HUDEP-2 (cell line): Measurements from ENCODE around the gene CACNA1I.

Source experiments
- DNase-seq, 76 experiments: peaks; one replicate each; lab custom pipeline; 2025; ENCODE audit not compliant: unreplicated experiment in 76 of 76; lab: John Stamatoyannopoulos, UW

The CACNA1I gene

GRCh38 chr22:39646398-39647063 lies 76.0 kb downstream of the CACNA1I start:
- DNase-seq: no peak

GRCh38 chr22:39647836-39648629 lies 77.5 kb downstream of the CACNA1I start:
- DNase-seq: no peak

DNA sequence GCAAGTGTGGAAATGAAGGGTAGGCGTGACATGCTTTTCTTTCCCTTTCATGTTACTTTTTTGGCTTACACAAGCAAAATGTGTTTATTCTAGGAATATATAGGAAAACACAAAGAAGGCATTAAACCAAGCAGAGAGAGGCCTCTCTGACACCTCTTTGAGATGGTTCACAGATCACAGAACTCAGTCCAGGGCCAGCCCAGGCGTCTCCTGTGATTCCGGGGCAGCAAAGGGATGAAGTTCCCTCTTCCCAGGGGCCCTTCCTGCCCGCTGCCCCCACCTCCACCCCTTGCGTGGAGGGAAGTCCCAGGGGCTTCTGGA lies 78.0 kb downstream of the CACNA1I start:
- no peak for DNase-seq

GRCh38 chr22:39649500-39650089 lies 79.0 kb downstream of the CACNA1I start:
- no peak for DNase-seq

- no peak for DNase-seq
Measured at GRCh38 chr22:39651053-39651996, 80.8 kb downstream of the CACNA1I start.

- no peak for DNase-seq
Measured at GRCh38 chr22:39652990-39653786, 82.6 kb downstream of the CACNA1I start.

DNA sequence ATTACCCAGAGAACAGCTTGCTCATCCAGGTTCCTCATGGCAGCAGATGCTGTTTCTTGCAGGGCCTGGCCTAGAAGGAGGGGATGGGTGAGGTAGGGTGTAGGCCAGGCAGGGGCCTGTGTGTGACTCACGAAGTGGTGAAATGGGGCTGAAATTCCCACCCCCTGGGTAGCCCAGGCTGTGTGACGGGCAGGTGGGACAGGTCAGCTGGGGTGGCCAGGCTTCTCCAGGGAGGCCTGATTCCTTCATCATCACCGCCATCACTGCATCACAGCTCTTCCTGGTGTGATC lies 83.2 kb downstream of the CACNA1I start:
- peak in 1 of 76 experiments; percentile 4 for DNase-seq

DNA sequence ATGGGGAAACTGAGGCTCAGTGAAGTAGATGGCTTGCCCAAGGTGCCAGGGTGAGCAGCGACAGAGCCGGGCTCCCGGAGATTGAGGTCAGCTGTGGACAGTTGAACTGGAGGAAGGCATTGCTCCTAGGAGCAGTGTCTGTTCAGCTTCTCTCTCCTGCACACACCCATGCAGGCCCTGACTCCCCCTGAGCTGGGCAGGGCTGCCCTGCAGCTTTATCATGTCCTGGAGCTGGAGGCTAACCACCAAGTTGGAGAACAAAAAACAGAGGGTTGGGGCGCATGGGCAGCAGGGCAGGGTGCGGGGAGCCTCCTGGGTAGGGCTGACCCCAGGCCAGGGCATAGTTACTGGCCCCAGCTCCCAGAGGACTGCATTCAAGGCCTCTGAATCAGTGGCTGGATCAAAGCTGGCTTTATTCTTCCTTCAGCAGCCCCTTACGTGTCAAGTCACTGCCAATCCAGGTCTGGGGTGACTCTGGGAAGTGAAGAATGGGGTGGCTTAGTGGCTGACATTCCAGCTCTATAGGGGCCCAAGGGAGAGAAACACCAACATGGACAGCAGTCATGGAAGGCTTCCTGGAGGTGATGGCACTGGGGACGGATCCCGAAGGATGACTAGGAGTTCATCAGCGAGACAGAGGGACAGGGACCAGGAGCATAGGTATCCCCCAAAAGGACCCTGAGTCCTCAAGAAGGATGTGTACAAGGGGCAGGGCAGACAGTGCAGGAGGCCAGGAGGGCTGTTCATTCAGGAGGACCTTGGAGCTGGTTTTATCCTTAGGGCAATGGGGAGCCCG lies 83.8 kb downstream of the CACNA1I start:
- peak in 12 of 76 experiments; percentile 4 to 30 (median 20) for DNase-seq

DNA sequence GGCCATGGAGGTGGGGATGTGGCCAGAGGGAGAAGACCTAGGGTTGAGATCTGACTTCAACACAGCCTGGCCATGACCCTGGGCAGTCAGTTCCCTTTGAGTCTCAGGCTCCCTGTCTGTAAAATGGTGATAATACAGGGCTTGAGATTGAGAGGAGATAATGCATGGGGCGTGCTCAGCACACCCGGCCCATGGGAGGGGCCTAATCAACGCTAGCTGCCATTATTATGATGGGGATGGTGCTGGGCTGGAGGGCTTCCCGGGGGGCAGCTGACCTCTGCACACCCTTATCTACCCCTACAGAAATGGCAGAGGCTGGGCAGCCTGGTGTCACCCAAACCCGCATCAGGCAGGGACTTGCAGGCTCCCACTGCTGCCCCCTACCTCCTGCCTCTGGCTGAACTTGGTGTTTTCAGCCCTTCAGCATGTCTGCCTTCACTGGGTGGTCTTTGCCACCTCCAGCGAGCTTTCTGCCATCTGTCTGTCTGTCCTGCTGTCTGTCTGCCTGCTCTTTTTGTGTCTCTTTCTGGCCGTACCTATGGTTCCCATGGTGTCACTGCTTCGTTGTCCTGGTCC lies 84.5 kb downstream of the CACNA1I start:
- peak in 75 of 76 experiments; percentile 8 to 88 (median 74) for DNase-seq

- no peak for DNase-seq
Measured at GRCh38 chr22:39655831-39656230, 85.3 kb downstream of the CACNA1I start.

- no peak for DNase-seq
Measured at GRCh38 chr22:39656495-39657490, 86.2 kb downstream of the CACNA1I start.

GRCh38 chr22:39658367-39658766 lies 87.8 kb downstream of the CACNA1I start:
- DNase-seq: no peak

GRCh38 chr22:39658806-39659463 lies 88.4 kb downstream of the CACNA1I start:
- no peak for DNase-seq

- DNase-seq: no peak
Measured at GRCh38 chr22:39661501-39661841, 90.9 kb downstream of the CACNA1I start.

DNA sequence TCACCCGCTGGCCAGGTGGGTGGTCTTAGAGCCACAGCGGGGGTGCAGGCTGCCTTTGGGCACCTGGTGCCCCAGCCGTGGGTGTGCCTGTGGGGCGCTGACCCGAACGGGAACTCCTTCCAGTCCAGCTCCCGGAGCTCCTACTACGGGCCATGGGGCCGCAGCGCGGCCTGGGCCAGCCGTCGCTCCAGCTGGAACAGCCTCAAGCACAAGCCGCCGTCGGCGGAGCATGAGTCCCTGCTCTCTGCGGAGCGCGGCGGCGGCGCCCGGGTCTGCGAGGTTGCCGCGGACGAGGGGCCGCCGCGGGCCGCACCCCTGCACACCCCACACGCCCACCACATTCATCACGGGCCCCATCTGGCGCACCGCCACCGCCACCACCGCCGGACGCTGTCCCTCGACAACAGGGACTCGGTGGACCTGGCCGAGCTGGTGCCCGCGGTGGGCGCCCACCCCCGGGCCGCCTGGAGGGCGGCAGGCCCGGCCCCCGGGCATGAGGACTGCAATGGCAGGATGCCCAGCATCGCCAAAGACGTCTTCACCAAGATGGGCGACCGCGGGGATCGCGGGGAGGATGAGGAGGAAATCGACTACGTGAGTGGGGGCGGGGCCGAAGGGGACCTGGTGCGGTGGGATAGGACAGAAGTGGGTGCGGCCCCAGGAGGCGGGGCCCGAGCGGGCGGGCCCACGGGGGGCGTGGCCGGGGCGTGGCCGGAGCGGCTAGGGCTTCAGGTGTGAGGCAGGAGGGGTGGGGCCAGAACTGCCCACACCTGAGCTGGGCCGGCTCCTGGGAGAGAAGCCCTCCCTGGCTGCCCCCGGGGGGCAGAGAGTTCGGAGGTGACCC lies 91.5 kb downstream of the CACNA1I start:
- DNase-seq: peak in 28 of 76 experiments; percentile 6 to 50 (median 26)

GRCh38 chr22:39662686-39663052 lies 92.1 kb downstream of the CACNA1I start:
- DNase-seq: no peak

GRCh38 chr22:39663751-39664150 lies 93.2 kb downstream of the CACNA1I start:
- DNase-seq: no peak
